ENCODE results near the gene TMEM178B. TPM values are rescaled to one million over a fixed set of nuclear protein-coding genes. Genes with fewer than 3 reads are reported as not detected.

Gene TMEM178B
- total and polyA plus RNA-seq, 2 of the 4 experiments (the other 2 are of a cell fraction): under 0.01 to 0.05 TPM

DNA sequence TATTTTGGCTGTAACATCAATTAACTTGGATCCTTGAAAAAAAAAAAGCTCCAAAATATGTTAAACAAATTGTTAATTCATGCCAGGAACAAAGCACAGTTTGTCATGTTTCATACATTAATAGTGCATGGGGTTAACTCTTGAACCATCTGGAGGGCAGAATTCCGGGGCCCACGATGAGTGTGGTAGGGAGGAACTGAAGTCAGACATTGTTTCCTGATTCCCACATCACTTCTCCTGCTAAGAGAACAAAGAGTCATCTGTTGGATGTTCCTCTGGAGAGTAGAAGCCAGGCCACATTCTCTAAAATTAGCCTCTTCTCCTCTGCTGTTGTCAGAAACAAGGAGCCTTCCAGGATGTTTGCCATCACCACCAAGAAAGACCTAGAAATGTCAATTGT lies 54.6 kb downstream of the TMEM178B start:
- dilution Hi-C loops (cut with HindIII; ENCODE audit: low sequenced_read_pairs, unreplicated experiment): no loop called here
- Histone ChIP-seq H2AK9ac (replicated peaks; ENCODE audit: low read depth, low read length, poor library complexity) (no peak overlapping the region), H3K9me1 (ENCODE audit: insufficient read depth, low read length) (no peaks in the 10 kb centered on the region), H3K79me1 (ENCODE audit: low read depth in 1 of 2, low read length in 2 of 2) (peaks cover 0 to 5% of the 10 kb centered on the region in 2 experiments; a peak in 2 of 4 replicates), H2BK5ac (ENCODE audit: low read depth, low read length, poor library complexity, severe bottlenecking) (no peak overlapping the region), H3K9me3 (ENCODE audit: control insufficient read depth, insufficient read depth, low read length) (peaks cover 5% of the 10 kb centered on the region; the same call in 1 of the 2 replicates), H3K56ac (ENCODE audit: extremely low read depth, insufficient read depth, low read length) (no peak overlapping the region), H3K27ac (ENCODE audit: insufficient read depth, low read length) (no peak overlapping the region), H2BK15ac (ENCODE audit: low read depth, low read length) (no peak overlapping the region), H3K4ac (ENCODE audit: low read depth, low read length) (no peak overlapping the region), H3K36me3 (ENCODE audit: control insufficient read depth, insufficient read depth, low read length) (no peaks in the 10 kb centered on the region), H4K91ac (ENCODE audit: insufficient read depth, low read depth, low read length) (no peak overlapping the region), H2BK120ac (ENCODE audit: low read depth, low read length) (no peak overlapping the region), H3K18ac (ENCODE audit: low read depth, low read length) (no peak overlapping the region), H3K23ac (ENCODE audit: low read depth, low read length) (no peak overlapping the region), H3K9ac (ENCODE audit: low read depth, low read length) (no peak overlapping the region), H3K4me2 (ENCODE audit: low read depth, low read length) (no peak overlapping the region), H2AK5ac (ENCODE audit: low read depth, low read length) (no peak overlapping the region), H4K5ac (ENCODE audit: low read depth, low read length) (no peak overlapping the region), H4K20me1 (ENCODE audit: insufficient read depth, low read length) (no peaks in the 10 kb centered on the region), H4K8ac (ENCODE audit: low read depth in 2 of 2, low read length in 2 of 2) (no peak overlapping the region), H3K14ac (replicated peaks; ENCODE audit: low read depth, low read length) (no peak overlapping the region), H2AFZ (replicated peaks; ENCODE audit: low read length, poor library complexity) (no peak overlapping the region), H2BK20ac (ENCODE audit: low read depth, low read length) (no peak overlapping the region), H3K4me1 (ENCODE audit: control insufficient read depth, insufficient read depth, low read length) (no peaks in the 10 kb centered on the region), H3K27me3 (ENCODE audit: control insufficient read depth, insufficient read depth, low read length) (no peaks in the 10 kb centered on the region), H3K4me3 (ENCODE audit: insufficient read depth, low read depth, low read length) (no peak overlapping the region)
- WGBS, 2 experiments (ENCODE audit: extremely low coverage in 2 of 2, insufficient read length in 1 of 2): no CpG with 5 or more reads among the region's 2 CpGs
- ChIA-PET CTCF (interaction anchor here (0.6 to 0.7 kb wide), 3 partner anchors 22 to 468 kb away, joined by 3 to 5 read pairs (median 3); no protein-coding TSS in a partner anchor), POLR2A (ENCODE audit: unreplicated experiment) (no interaction called here)
- ATAC-seq (ENCODE audit: low read depth): no peak
- no TSS peak for BruUV-seq (replicated peaks)
- TF ChIP-seq MAZ (IDR thresholded peaks at IDR 0.05; ENCODE audit: borderline replicate concordance, low read depth, low read length): no peak
- in situ Hi-C loops (cut with MboI; ENCODE audit: low sequenced_read_pairs): no loop called here
- no peak for DNase-seq
- intact Hi-C loops (cut with micrococcal nuclease): no loop called here

Data from IMR-90 (cell line).